Inflammatory macrophage treated with lipopolysaccharide for 4 hours (primary cell): ENCODE results near the gene MYOZ1.

Experiments used
- DNase-seq: peaks from one replicate; pipeline ENCODE4 v3.0.0-alpha.2; 2020

The MYOZ1 gene

GRCh38 chr10:73593110-73593509 lies 48.2 kb downstream of the MYOZ1 start:
- DNase-seq: no peak

GRCh38 chr10:73591935-73592699 lies 49.2 kb downstream of the MYOZ1 start:
- peak; percentile 57 for DNase-seq

- DNase-seq: peak; percentile 53
Observed at GRCh38 chr10:73590881-73591799, 50.1 kb downstream of the MYOZ1 start, which contains the start of gene USP54. Gene USP54, minus strand, starts transcription at chr10:73591342. Its CDS starts 15,684 bp downstream, at chr10:73575658.

- peak; percentile 63 for DNase-seq
Observed at GRCh38 chr10:73589563-73590126, 51.6 kb downstream of the MYOZ1 start.

- peak; percentile 10 for DNase-seq
Observed at GRCh38 chr10:73588656-73589055, 52.6 kb downstream of the MYOZ1 start.

GRCh38 chr10:73586583-73586984 lies 54.7 kb downstream of the MYOZ1 start:
- DNase-seq: peak; percentile 4

GRCh38 chr10:73585327-73585726 lies 55.9 kb downstream of the MYOZ1 start:
- no peak for DNase-seq

- DNase-seq: no peak
Observed at GRCh38 chr10:73584737-73585136, 56.5 kb downstream of the MYOZ1 start.

GRCh38 chr10:73581918-73582317 lies 59.4 kb downstream of the MYOZ1 start:
- DNase-seq: no peak
